CD4-positive, alpha-beta T cell treated with Interleukin-2 at 100 ng/mL for 4 hours (primary cell): ENCODE measurements around the gene YBX1.
"Not testable (repeated sequence)": the region's sequence is repeated elsewhere in the genome, so short reads cannot be mapped to it uniquely, and the experiment has no call there.

Experiments
- DNase-seq: peaks from one replicate; pipeline ENCODE4 v3.0.0-alpha.2; 2020; ENCODE audit warnings: low spot score

YBX1 gene

DNA sequence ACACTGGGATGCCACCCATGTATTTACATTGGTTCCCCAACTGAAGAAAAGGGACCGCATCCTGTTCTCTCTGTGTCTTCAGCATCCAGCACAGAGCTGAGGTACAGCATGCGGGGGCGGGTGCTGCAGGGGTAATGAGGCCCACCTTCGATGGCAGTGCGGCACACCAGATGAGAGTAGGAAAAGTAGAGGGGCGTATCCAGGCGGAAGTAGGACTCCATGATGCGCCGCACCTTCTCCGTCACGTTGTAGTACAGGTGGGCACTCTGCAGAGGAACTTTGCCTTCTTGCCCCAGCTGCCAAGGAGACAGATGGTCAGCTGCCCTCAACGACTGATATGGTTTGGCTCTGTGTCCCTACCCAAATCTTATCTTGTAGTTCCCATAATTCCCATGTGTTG, 67.8 kb downstream of the YBX1 start:
- DNase-seq: no peak

DNA sequence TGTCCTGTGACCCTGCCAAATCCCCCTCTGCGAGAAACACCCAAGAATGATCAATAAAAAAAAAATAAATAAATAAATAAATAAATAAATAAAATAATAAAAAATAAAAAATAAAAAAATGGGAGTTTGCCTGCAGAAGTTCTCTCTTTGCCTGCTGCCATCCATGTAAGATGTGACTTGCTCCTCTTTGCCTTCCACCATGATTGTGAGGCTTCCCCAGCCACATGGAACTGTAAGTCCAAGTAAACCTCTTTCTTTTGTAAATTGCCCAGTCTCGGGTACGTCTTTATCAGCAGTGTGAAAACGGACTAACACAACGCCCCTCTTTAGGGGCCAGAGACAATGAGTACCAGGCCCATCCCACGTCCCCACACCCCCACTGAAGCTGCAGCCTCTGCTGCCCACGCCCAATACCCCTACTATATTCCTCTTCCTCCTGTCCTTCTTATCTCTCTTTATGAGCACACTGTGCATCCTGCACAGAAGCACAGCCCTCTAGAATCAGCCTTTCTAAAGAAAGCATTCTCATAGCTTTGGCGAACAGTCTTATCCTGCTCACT, 69.4 kb downstream of the YBX1 start:
- DNase-seq: not testable (repeated sequence)

DNA sequence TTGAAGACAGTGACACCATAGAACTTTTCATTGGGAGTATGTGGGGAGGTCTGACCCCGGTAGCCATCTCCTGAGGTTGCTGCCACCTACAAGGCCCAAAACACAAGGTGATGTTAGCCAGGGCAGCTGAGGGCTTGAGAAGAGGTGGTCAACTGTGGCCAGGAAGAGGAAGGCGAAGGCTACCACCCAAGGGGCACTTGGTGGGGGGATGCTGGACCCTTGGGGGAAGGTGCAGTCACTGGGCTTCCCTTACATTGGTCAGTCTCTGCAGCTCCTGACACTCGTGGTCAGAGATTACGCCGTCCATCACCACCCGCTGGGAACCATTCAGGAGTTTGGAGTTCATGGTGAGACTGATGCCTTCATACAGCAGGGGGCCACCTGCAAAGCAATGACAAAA, 70.1 kb downstream of the YBX1 start:
- no peak for DNase-seq

DNA sequence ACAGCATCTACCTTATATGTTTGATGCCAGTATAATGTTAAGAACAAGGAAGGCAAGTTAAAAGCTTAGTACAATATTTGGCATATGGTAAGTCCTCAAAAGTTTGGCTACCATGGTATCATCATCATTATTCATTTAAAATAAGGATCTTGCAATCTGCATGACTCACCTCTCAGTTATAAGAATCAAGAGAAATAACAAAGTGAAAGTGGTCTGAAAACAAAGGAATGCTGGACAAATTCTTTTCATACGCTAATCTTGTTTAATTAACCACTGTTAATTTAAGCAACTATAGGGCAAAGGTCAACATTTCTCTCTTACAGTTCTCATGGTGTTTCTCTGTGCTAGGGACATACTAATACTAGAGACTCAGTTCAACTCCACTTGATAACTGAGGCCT, 70.9 kb downstream of the YBX1 start:
- DNase-seq: no peak
